CD14-positive monocyte (primary cell): ENCODE measurements around the gene GAREM2. TPM values are rescaled to one million over a fixed set of nuclear protein-coding genes. Genes with fewer than 3 reads are reported as not detected.

Experiments
- DNase-seq, 3 donors: peaks; one replicate each; pipeline ENCODE4 v3.0.0-alpha.2; 2011 to 2022
- H2AFZ ChIP-seq: 2 replicates; pipeline ENCODE4 v1.6.0; 2012; ENCODE audit warnings: mild to moderate bottlenecking, low read depth, low read length, inconsistent platforms; ENCODE audit not compliant: insufficient read depth, poor library complexity, severe bottlenecking
- H3K27ac ChIP-seq, 2 donors: 1 replicate in 1 of 2; 2 replicates in 1 of 2; pipeline ENCODE4 v1.5.1; 2012 to 2013; ENCODE audit warnings: low read length in 2 of 2, control low read depth in 1 of 2, inconsistent platforms in 1 of 2, low read depth in 1 of 2, mild to moderate bottlenecking in 1 of 2
- H3K27me3 ChIP-seq, 2 donors: one replicate each; pipeline versions ENCODE4 v1.6.0 to v1.6.1; 2011 to 2013; ENCODE audit warnings: low read length in 2 of 2; ENCODE audit not compliant: control insufficient read depth in 2 of 2, insufficient read depth in 2 of 2
- H3K36me3 ChIP-seq, 2 donors: replicated peaks in 1 of 2; 1 replicate in 1 of 2; 2 replicates in 1 of 2; pipeline versions ENCODE4 v1.5.1 to v1.6.1; 2012 to 2013; ENCODE audit warnings: low read length in 2 of 2, control low read depth in 1 of 2, inconsistent platforms in 1 of 2, mild to moderate bottlenecking in 1 of 2; ENCODE audit not compliant: insufficient read depth in 2 of 2, control insufficient read depth in 1 of 2
- H3K4me1 ChIP-seq, 2 donors: 1 replicate in 1 of 2; 2 replicates in 1 of 2; pipeline versions ENCODE4 v1.5.1 to v1.6.1; 2012 to 2013; ENCODE audit warnings: low read length in 2 of 2, control low read depth in 1 of 2, inconsistent platforms in 1 of 2, mild to moderate bottlenecking in 1 of 2, moderate library complexity in 1 of 2; ENCODE audit not compliant: insufficient read depth in 2 of 2, control insufficient read depth in 1 of 2
- H3K4me2 ChIP-seq: replicated peaks from 2 replicates; pipeline ENCODE3; 2012; ENCODE audit warnings: low read length, moderate library complexity, mild to moderate bottlenecking; ENCODE audit not compliant: poor library complexity, severe bottlenecking; ENCODE audit errors: extremely low read depth
- H3K4me3 ChIP-seq, 3 experiments: fragments of 200-600 bp in 1 of 3; sonication (generic) in 1 of 3; replicated peaks in 1 of 3; 1 replicate in 2 of 3; 2 replicates in 1 of 3; pipeline ENCODE4 v1.5.1; 2011 to 2013; ENCODE audit warnings: low read length in 3 of 3, mild to moderate bottlenecking in 3 of 3, control low read depth in 2 of 3, low read depth in 2 of 3, inconsistent platforms in 1 of 3, moderate library complexity in 1 of 3
- H3K79me2 ChIP-seq: 2 replicates; pipeline ENCODE4 v1.6.0; 2012; ENCODE audit warnings: mild to moderate bottlenecking, control low read depth, inconsistent platforms, low read length, moderate library complexity; ENCODE audit not compliant: insufficient read depth
- H3K9ac ChIP-seq: 2 replicates; pipeline ENCODE4 v1.6.0; 2017; ENCODE audit warnings: low read length, mild to moderate bottlenecking; ENCODE audit not compliant: insufficient read depth, poor library complexity, severe bottlenecking
- H3K9me3 ChIP-seq, 2 donors: replicated peaks in 1 of 2; 1 replicate in 1 of 2; 2 replicates in 1 of 2; pipeline versions ENCODE4 v1.5.1 to v1.6.1; 2012 to 2013; ENCODE audit warnings: low read length in 2 of 2, control low read depth in 1 of 2; ENCODE audit not compliant: control insufficient read depth in 1 of 2, insufficient read depth in 1 of 2
- H4K20me1 ChIP-seq: 2 replicates; pipeline ENCODE4 v1.6.0; 2012; ENCODE audit warnings: mild to moderate bottlenecking, low read length, control low read depth, moderate library complexity; ENCODE audit not compliant: insufficient read depth
- H3K27ac Mint-ChIP-seq, 7 donors: one replicate each; pipeline ENCODE4 v1.8.0; 2020; ENCODE audit warnings: mild to moderate bottlenecking in 7 of 7, mixed read lengths in 7 of 7, moderate library complexity in 6 of 7, inconsistent platforms in 2 of 7
- H3K27me3 Mint-ChIP-seq, 3 donors: one replicate each; pipeline ENCODE4 v1.8.0; 2021 to 2022; ENCODE audit warnings: low read depth in 3 of 3, mild to moderate bottlenecking in 3 of 3, mixed read lengths in 3 of 3, moderate library complexity in 3 of 3, inconsistent platforms in 1 of 3
- H3K36me3 Mint-ChIP-seq, 2 donors: one replicate each; pipeline ENCODE4 v1.8.0; 2020; ENCODE audit warnings: mixed read lengths in 2 of 2, inconsistent platforms in 1 of 2, mild to moderate bottlenecking in 1 of 2
- H3K4me1 Mint-ChIP-seq: one replicate; pipeline ENCODE4 v1.8.0; 2020; ENCODE audit warnings: mild to moderate bottlenecking, mixed read lengths
- H3K4me3 Mint-ChIP-seq, 2 donors: one replicate each; pipeline ENCODE4 v1.8.0; 2020; ENCODE audit warnings: mild to moderate bottlenecking in 2 of 2, mixed read lengths in 2 of 2, moderate library complexity in 1 of 2
- H3K9me3 Mint-ChIP-seq, 7 donors: one replicate each; pipeline ENCODE4 v1.8.0; 2020 to 2022; ENCODE audit warnings: mixed read lengths in 7 of 7, mild to moderate bottlenecking in 6 of 7, moderate library complexity in 6 of 7, inconsistent platforms in 2 of 7
- WGBS: methylation state at CpG from one replicate; pipeline ENCODE4 v1.1.5; 2013; ENCODE audit warnings: missing lambda C conversion rate; ENCODE audit not compliant: insufficient coverage; 5-methylcytosine and 5-hydroxymethylcytosine counted together
- intact Hi-C, 2 donors: fragments of 100-400 bp; cut with micrococcal nuclease; formaldehyde crosslinking; loops; one replicate each; pipeline versions ENCODE4 v1.15.0 to v1.15.1; 2023
- polyA plus RNA-seq, 3 donors: library from polyadenylated mRNA; depleted of rRNA in 1 of 3; unstranded in 2 of 3; stranded (reverse) in 1 of 3; fragments of 300-500 nt in 2 of 3; fragments of >200 nt in 1 of 3; fragmentation: Illumina TruSeq in 2 of 3; gene quantifications; 1 replicate in 2 of 3; 2 replicates in 1 of 3; pipeline ENCODE4 v1.2.3, GENCODE V29; 2012 to 2021
- TF ChIP-seq, protein P1 (sequence below): fragments of 200-600 bp; IDR thresholded peaks from one replicate; pipeline ENCODE4 v1.8.0; 2022; ENCODE audit warnings: antibody characterized with exemption, mild to moderate bottlenecking

GAREM2 gene
- polyA plus RNA-seq, 3 donors, result 0.08 to 0.09 TPM; not detected in 1

GRCh38 chr2:26126074-26126473 is 46.8 kb upstream of the GAREM2 start:
- Histone ChIP-seq H4K20me1 (peaks cover 99% of the 10 kb centered on the region), H3K36me3 (peaks cover 34 to 83% of the 10 kb centered on the region in 2 donors), H3K4me2 (no peak overlapping the region), H3K27me3 (no peaks in the 10 kb centered on the region), H3K4me1 (no peaks in the 10 kb centered on the region), H3K9me3 (no peaks in the 10 kb centered on the region), H3K27ac (peak overlapping the region in 1 of 2 donors; percentile 12), H3K4me3 (no peak overlapping the region), H2AFZ (no peak overlapping the region), H3K9ac (no peak overlapping the region), H3K79me2 (peaks cover 72% of the 10 kb centered on the region)
- Mint-ChIP-seq H3K27me3 (no peaks in the 10 kb centered on the region), H3K4me3 (no peak overlapping the region), H3K36me3 (peaks cover 39 to 59% of the 10 kb centered on the region in 2 donors), H3K4me1 (peaks cover 1% of the 10 kb centered on the region), H3K27ac (no peak overlapping the region), H3K9me3 (no peaks in the 10 kb centered on the region)
- no peak for DNase-seq
- TF ChIP-seq, protein P1, sequence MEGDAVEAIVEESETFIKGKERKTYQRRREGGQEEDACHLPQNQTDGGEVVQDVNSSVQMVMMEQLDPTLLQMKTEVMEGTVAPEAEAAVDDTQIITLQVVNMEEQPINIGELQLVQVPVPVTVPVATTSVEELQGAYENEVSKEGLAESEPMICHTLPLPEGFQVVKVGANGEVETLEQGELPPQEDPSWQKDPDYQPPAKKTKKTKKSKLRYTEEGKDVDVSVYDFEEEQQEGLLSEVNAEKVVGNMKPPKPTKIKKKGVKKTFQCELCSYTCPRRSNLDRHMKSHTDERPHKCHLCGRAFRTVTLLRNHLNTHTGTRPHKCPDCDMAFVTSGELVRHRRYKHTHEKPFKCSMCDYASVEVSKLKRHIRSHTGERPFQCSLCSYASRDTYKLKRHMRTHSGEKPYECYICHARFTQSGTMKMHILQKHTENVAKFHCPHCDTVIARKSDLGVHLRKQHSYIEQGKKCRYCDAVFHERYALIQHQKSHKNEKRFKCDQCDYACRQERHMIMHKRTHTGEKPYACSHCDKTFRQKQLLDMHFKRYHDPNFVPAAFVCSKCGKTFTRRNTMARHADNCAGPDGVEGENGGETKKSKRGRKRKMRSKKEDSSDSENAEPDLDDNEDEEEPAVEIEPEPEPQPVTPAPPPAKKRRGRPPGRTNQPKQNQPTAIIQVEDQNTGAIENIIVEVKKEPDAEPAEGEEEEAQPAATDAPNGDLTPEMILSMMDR, result no peak
- no CpG with 5 or more reads among the region's 4 CpGs for WGBS
- intact Hi-C loops, result no loop called here

GRCh38 chr2:26128176-26128575 is 44.7 kb upstream of the GAREM2 start:
- peaks cover 67% of the 10 kb centered on the region for H3K79me2 ChIP-seq

More at GRCh38 chr2:26128176-26128575, 44.7 kb upstream of the GAREM2 start:
- H2AFZ ChIP-seq, result no peak overlapping the region
- H3K27ac ChIP-seq, result peak overlapping the region in 1 of 2 donors; percentile 35
- WGBS, result 100% methylated on average over 5 of the region's 8 CpGs
- H3K4me1 Mint-ChIP-seq, result peaks cover 1% of the 10 kb centered on the region
- TF ChIP-seq, protein P1, result no peak
- no peaks in the 10 kb centered on the region for H3K9me3 Mint-ChIP-seq
- H3K9me3 ChIP-seq, result no peaks in the 10 kb centered on the region
- H3K36me3 Mint-ChIP-seq, result peaks cover 43 to 72% of the 10 kb centered on the region in 2 donors
- no peak for DNase-seq
- no peaks in the 10 kb centered on the region for H3K27me3 Mint-ChIP-seq
- no peaks in the 10 kb centered on the region for H3K4me1 ChIP-seq
- peaks cover 40 to 89% of the 10 kb centered on the region in 2 donors for H3K36me3 ChIP-seq
- H3K4me3 ChIP-seq, result no peak overlapping the region
- peaks cover 99% of the 10 kb centered on the region for H4K20me1 ChIP-seq
- H3K27me3 ChIP-seq, result no peaks in the 10 kb centered on the region
- no peak overlapping the region for H3K4me2 ChIP-seq
- H3K4me3 Mint-ChIP-seq, result no peak overlapping the region
- no peak overlapping the region for H3K9ac ChIP-seq
- intact Hi-C loops, result no loop called here
- H3K27ac Mint-ChIP-seq, result peak overlapping the region in 1 of 7 donors; percentile 50
